ENCODE results near the gene ASB18.

DNA sequence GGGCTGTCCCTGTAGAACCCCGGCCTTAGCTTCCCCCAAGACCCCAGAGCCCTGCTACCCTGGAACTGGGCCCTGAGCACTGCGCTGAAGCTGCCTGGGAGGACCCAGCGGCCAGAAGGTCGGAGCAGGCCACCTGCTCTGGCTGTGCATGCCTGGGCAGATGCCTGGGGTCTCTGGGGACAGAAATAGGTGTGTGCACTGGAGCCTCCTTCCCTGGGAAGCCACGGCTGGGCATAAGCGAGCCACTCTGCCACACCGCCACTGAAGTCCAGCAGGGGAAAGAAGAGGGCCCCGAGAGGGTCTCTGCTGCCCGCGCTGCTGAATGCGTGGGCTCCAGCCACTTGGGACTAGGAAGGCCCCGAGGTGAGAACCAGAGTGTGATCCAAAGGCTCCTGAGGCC lies 102.7 kb downstream of the ASB18 start:
- TF ChIP-seq THAP7 (CRISPR knock-in tag; IDR thresholded peaks at IDR 0.05) (no peak), EZH2 (conservative IDR thresholded peaks at IDR 0.05; ENCODE audit: low read depth, low read length) (no peak), BCLAF1 (IDR thresholded peaks at IDR 0.05) (no peak), NFIB (CRISPR knock-in tag; IDR thresholded peaks at IDR 0.05; ENCODE audit: borderline replicate concordance) (no peak)
